ENCODE measurements around the gene PPP4R3C. TPM values are rescaled to one million over a fixed set of nuclear protein-coding genes. Genes with fewer than 3 reads are reported as not detected.
"Not testable (repeated sequence)": the region's sequence is repeated elsewhere in the genome, so short reads cannot be mapped to it uniquely, and the experiment has no call there.

Gene PPP4R3C
- not detected for total RNA-seq

GRCh38 chrX:27463187-27463586 is at the start of gene PPP4R3C:
TSS of gene PPP4R3C (minus strand) at chrX:27463341. CDS start at chrX:27463296, 45 bp downstream.
- DNase-seq (ENCODE audit: low read depth in 2 of 3, low spot score in 2 of 3), result no peak

GRCh38 chrX:27491397-27491796 is 28.3 kb upstream of the PPP4R3C start:
- DNase-seq (ENCODE audit: low read depth in 2 of 3, low spot score in 2 of 3), result no peak

GRCh38 chrX:27466051-27466450 is 2.9 kb upstream of the PPP4R3C start:
- no peak for DNase-seq (ENCODE audit: low read depth in 2 of 3, low spot score in 2 of 3)

- DNase-seq (ENCODE audit: low read depth in 2 of 3, low spot score in 2 of 3), result no peak
Observed at GRCh38 chrX:27465036-27465435, 1.9 kb upstream of the PPP4R3C start.

GRCh38 chrX:27459129-27459528 is 4.0 kb downstream of the PPP4R3C start:
- not testable (repeated sequence) for DNase-seq (ENCODE audit: low read depth in 2 of 3, low spot score in 2 of 3)

GRCh38 chrX:27458544-27458943 is 4.6 kb downstream of the PPP4R3C start:
- not testable (repeated sequence) for DNase-seq (ENCODE audit: low read depth in 2 of 3, low spot score in 2 of 3)

- DNase-seq (ENCODE audit: low read depth in 2 of 3, low spot score in 2 of 3), result no peak
Observed at GRCh38 chrX:27451324-27451723, 11.8 kb downstream of the PPP4R3C start.

GRCh38 chrX:27446423-27446822 is 16.7 kb downstream of the PPP4R3C start:
- DNase-seq (ENCODE audit: low read depth in 2 of 3, low spot score in 2 of 3), result no peak

- DNase-seq (ENCODE audit: low read depth in 2 of 3, low spot score in 2 of 3), result no peak
Observed at GRCh38 chrX:27445438-27445837, 17.7 kb downstream of the PPP4R3C start.

- DNase-seq (ENCODE audit: low read depth in 2 of 3, low spot score in 2 of 3), result no peak
Observed at GRCh38 chrX:27444093-27444908, 18.8 kb downstream of the PPP4R3C start.

GRCh38 chrX:27442392-27442791 is 20.7 kb downstream of the PPP4R3C start:
- DNase-seq (ENCODE audit: low read depth in 2 of 3, low spot score in 2 of 3), result not testable (repeated sequence)

- DNase-seq (ENCODE audit: low read depth in 2 of 3, low spot score in 2 of 3), result no peak
Observed at GRCh38 chrX:27439771-27440170, 23.4 kb downstream of the PPP4R3C start.

- no peak for DNase-seq (ENCODE audit: low read depth in 2 of 3, low spot score in 2 of 3)
Observed at GRCh38 chrX:27438937-27439336, 24.2 kb downstream of the PPP4R3C start.

GRCh38 chrX:27435031-27435430 is 28.1 kb downstream of the PPP4R3C start:
- DNase-seq (ENCODE audit: low read depth in 2 of 3, low spot score in 2 of 3), result no peak

Other genes starting within 250 kb of the PPP4R3C start
- gene DCAF8L2, start 127.0 kb upstream of the PPP4R3C start, total RNA-seq, result not detected

All from hematopoietic multipotent progenitor cell (in vitro differentiated cells).